ENCODE results near the gene RCHY1. TPM values are rescaled to one million over a fixed set of nuclear protein-coding genes. Genes with fewer than 3 reads are reported as not detected.

RCHY1 gene
- total RNA-seq, 1 experiment from 2014 or later, result 17.1 TPM

DNA sequence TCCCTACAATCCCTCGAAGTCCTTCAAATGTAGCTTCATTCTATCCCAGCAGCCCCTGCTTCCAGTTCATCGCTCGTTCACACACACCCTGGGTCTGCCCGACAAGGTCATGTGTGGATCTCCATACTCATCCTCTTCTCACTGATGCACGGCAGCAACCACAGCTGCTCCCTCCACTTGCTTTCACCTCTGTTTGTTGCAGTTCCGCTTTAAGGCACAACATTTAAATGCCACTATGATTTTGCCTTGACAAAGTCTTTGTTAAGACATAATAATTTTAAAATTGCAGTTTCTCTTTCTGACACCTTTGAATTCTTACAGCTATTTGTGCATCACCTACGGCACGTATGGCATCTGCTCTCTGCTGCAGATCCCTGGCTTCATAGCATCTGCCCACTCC is 43.5 kb upstream of the RCHY1 start:
- ChIA-PET POLR2A (no interaction called here), CTCF (no interaction called here)
- ATAC-seq (no peak), DNase-seq (ENCODE audit: low read depth, low spot score) (no peak)
- TF ChIP-seq, protein P1, sequence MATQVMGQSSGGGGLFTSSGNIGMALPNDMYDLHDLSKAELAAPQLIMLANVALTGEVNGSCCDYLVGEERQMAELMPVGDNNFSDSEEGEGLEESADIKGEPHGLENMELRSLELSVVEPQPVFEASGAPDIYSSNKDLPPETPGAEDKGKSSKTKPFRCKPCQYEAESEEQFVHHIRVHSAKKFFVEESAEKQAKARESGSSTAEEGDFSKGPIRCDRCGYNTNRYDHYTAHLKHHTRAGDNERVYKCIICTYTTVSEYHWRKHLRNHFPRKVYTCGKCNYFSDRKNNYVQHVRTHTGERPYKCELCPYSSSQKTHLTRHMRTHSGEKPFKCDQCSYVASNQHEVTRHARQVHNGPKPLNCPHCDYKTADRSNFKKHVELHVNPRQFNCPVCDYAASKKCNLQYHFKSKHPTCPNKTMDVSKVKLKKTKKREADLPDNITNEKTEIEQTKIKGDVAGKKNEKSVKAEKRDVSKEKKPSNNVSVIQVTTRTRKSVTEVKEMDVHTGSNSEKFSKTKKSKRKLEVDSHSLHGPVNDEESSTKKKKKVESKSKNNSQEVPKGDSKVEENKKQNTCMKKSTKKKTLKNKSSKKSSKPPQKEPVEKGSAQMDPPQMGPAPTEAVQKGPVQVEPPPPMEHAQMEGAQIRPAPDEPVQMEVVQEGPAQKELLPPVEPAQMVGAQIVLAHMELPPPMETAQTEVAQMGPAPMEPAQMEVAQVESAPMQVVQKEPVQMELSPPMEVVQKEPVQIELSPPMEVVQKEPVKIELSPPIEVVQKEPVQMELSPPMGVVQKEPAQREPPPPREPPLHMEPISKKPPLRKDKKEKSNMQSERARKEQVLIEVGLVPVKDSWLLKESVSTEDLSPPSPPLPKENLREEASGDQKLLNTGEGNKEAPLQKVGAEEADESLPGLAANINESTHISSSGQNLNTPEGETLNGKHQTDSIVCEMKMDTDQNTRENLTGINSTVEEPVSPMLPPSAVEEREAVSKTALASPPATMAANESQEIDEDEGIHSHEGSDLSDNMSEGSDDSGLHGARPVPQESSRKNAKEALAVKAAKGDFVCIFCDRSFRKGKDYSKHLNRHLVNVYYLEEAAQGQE (IDR thresholded peaks at IDR 0.05; ENCODE audit: insufficient read depth in 1 of 2, low read depth in 2 of 2, low read length in 1 of 2), result no peak
- TF ChIP-seq SIN3A (IDR thresholded peaks at IDR 0.05; ENCODE audit: borderline replicate concordance, insufficient read depth, low read depth, low read length), result no peak
- no peak for TF ChIP-seq TCF7L2 (IDR thresholded peaks at IDR 0.05; ENCODE audit: low read depth, low read length)
- no peak for TF ChIP-seq POLR2AphosphoS5 (IDR thresholded peaks at IDR 0.05; ENCODE audit: low read depth, low read length)
- TF ChIP-seq, protein P2, sequence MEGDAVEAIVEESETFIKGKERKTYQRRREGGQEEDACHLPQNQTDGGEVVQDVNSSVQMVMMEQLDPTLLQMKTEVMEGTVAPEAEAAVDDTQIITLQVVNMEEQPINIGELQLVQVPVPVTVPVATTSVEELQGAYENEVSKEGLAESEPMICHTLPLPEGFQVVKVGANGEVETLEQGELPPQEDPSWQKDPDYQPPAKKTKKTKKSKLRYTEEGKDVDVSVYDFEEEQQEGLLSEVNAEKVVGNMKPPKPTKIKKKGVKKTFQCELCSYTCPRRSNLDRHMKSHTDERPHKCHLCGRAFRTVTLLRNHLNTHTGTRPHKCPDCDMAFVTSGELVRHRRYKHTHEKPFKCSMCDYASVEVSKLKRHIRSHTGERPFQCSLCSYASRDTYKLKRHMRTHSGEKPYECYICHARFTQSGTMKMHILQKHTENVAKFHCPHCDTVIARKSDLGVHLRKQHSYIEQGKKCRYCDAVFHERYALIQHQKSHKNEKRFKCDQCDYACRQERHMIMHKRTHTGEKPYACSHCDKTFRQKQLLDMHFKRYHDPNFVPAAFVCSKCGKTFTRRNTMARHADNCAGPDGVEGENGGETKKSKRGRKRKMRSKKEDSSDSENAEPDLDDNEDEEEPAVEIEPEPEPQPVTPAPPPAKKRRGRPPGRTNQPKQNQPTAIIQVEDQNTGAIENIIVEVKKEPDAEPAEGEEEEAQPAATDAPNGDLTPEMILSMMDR (IDR thresholded peaks at IDR 0.05), result no peak
- in situ Hi-C loops (cut with HindIII; ENCODE audit: low pct_unique_long_range_greater_than_20kb, low sequenced_read_pairs), result no loop called here
- no TSS peak for BruUV-seq (replicated peaks)
- Histone ChIP-seq H3K27ac (ENCODE audit: low read length) (no peak overlapping the region), H3K36me3 (ENCODE audit: control insufficient read depth, insufficient read depth, low read length) (no peaks in the 10 kb centered on the region), H3K4me3 (ENCODE audit: low read depth in 2 of 2, low read length in 2 of 2) (no peak overlapping the region), H3K27me3 (ENCODE audit: control insufficient read depth, insufficient read depth, low read length) (peaks cover 3% of the 10 kb centered on the region; the same call in 1 of the 2 replicates), H3K9me3 (ENCODE audit: control insufficient read depth, insufficient read depth, low read depth, low read length) (no peaks in the 10 kb centered on the region), H3K4me1 (ENCODE audit: control insufficient read depth, insufficient read depth, low read length) (no peaks in the 10 kb centered on the region)
- intact Hi-C loops (cut with micrococcal nuclease; ENCODE audit: unreplicated experiment), result no loop called here

DNA sequence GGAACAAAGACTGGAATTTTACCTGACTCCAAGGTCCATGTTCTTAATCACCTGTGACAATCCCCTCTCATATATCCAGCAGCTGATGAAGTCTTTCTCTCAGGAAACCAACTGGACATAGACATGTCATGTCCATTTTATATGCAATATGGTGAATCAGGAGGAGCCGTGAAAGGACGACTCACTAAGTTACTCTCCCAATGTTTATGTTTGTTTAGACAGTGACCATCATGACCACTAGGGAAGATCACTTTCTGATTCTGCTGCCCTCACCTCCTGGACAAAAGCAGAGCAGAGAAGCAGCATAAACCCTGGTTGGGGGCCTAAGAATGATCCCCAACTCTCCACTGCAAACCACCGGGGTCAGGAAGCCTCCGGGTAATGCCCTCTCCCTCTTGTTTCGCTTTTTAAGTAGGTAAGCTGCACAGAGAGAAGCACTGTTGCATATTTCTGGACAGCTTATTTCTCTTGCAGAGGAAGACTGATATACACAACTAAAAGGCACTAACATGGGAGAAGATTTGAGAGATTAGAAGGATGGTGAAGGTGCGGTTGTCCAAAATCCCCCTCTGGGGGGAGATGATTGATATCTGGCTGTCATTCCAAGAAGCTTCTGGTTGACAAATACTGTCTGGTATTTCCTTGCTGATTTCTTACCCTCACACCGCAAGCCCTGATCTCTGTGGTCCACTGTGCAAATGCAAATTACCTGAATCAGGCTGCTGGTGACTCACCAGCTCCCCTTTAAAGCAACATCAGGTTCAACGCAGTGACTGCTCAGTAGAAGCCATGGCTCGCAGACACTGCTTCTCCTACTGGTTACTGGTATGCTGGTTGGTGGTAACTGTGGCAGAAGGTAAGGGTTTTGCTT is 41.3 kb upstream of the RCHY1 start, which contains the start of gene ODAPH:
ODAPH (plus strand) TSS at position 773 of the 871 bp plus-strand sequence; CDS start at position 790, 17 bp downstream.
- no peak for DNase-seq (ENCODE audit: low read depth, low spot score)
- no peak within 1 kb of the TSS for H3K4me3 ChIP-seq (ENCODE audit: low read depth in 2 of 2, low read length in 2 of 2)
- no peaks in the 10 kb centered on the region for H3K4me1 ChIP-seq (ENCODE audit: control insufficient read depth, insufficient read depth, low read length)
- no peaks in the 10 kb centered on the region for H3K36me3 ChIP-seq (ENCODE audit: control insufficient read depth, insufficient read depth, low read length)
- intact Hi-C loops (cut with micrococcal nuclease; ENCODE audit: unreplicated experiment), result no loop called here
- ATAC-seq, result no peak
- ChIA-PET CTCF (no interaction called here), POLR2A (interaction anchor here (0.6 kb wide), 1 partner anchor 119 kb away, joined by 17 read pairs; no protein-coding TSS in a partner anchor)
- H3K9me3 ChIP-seq (ENCODE audit: control insufficient read depth, insufficient read depth, low read depth, low read length), result no peaks in the 10 kb centered on the region
- TF ChIP-seq, protein P1 (IDR thresholded peaks at IDR 0.05; ENCODE audit: insufficient read depth in 1 of 2, low read depth in 2 of 2, low read length in 1 of 2), result no peak
- TF ChIP-seq, protein P2 (IDR thresholded peaks at IDR 0.05), result peak; percentile 13; the same call in 1 of the 2 replicates
- no TSS peak for BruUV-seq (replicated peaks)
- H3K27ac ChIP-seq (ENCODE audit: low read length), result no peak within 1 kb of the TSS
- in situ Hi-C loops (cut with HindIII; ENCODE audit: low pct_unique_long_range_greater_than_20kb, low sequenced_read_pairs), result no loop called here
- H3K27me3 ChIP-seq (ENCODE audit: control insufficient read depth, insufficient read depth, low read length), result peaks cover 3% of the 10 kb centered on the region; the same call in 1 of the 2 replicates

Measured in Panc1 (cell line).